ENCODE data around the gene GRK5. TPM values are rescaled to one million over a fixed set of nuclear protein-coding genes. Genes with fewer than 3 reads are reported as not detected.

Gene GRK5
- total RNA-seq, 1 experiment from 2014 or later: 0.82 TPM

- Mint-ChIP-seq H3K36me3 (ENCODE audit: insufficient read depth, unreplicated experiment) (no peaks in the 10 kb centered on the region), H3K4me1 (ENCODE audit: insufficient read depth, unreplicated experiment) (peaks cover 10% of the 10 kb centered on the region), H3K27ac (ENCODE audit: low read depth, unreplicated experiment) (no peak overlapping the region), H3K4me3 (ENCODE audit: unreplicated experiment) (no peak overlapping the region), H3K9me3 (ENCODE audit: unreplicated experiment) (no peaks in the 10 kb centered on the region), H3K27me3 (ENCODE audit: insufficient read depth, unreplicated experiment) (no peaks in the 10 kb centered on the region)
- DNase-seq (ENCODE audit: unreplicated experiment): no peak
- ChIA-PET POLR2A (interaction anchor here (0.6 kb wide), 1 partner anchor 290 kb away, joined by 3 read pairs; no protein-coding TSS in a partner anchor), CTCF (interaction anchor here (0.6 kb wide), 1 partner anchor 158 kb away, joined by 3 read pairs; no protein-coding TSS in a partner anchor)
- no peak for TF ChIP-seq CTCF (IDR thresholded peaks at IDR 0.05; ENCODE audit: unreplicated experiment)
- no TSS peak for BruUV-seq (replicated peaks)
- intact Hi-C loops (cut with micrococcal nuclease): no loop called here
Observed at GRCh38 chr10:119367841-119368549, 160.6 kb downstream of the GRK5 start.

DNA sequence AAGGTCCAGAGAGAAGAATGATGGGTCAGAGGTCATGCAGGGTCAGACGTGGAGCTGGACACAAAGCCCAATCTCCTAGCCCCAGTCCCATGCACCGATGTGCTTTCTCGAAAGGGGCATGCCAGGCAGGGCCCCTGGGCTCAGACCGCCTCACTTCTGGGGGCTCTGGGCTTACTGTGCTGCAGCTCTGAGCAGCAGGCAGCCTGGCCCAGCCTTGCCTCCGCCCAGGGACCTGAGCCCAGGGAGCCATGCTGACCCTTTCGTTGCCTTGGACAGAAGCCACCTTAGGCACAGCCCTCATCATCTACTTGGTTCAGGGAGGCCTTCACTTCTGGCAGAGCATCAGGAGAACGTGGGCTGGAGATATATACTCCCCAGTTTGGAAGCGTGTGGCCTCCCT is 161.2 kb downstream of the GRK5 start:
- Mint-ChIP-seq H3K4me1 (ENCODE audit: insufficient read depth, unreplicated experiment) (peaks cover 10% of the 10 kb centered on the region), H3K4me3 (ENCODE audit: unreplicated experiment) (no peak overlapping the region), H3K36me3 (ENCODE audit: insufficient read depth, unreplicated experiment) (no peaks in the 10 kb centered on the region), H3K27ac (ENCODE audit: low read depth, unreplicated experiment) (no peak overlapping the region), H3K27me3 (ENCODE audit: insufficient read depth, unreplicated experiment) (no peaks in the 10 kb centered on the region), H3K9me3 (ENCODE audit: unreplicated experiment) (no peaks in the 10 kb centered on the region)
- ChIA-PET CTCF (interaction anchor here (0.6 kb wide), 1 partner anchor 159 kb away, joined by 3 read pairs; no protein-coding TSS in a partner anchor), POLR2A (no interaction called here)
- no peak for TF ChIP-seq CTCF (IDR thresholded peaks at IDR 0.05; ENCODE audit: unreplicated experiment)
- no TSS peak for BruUV-seq (replicated peaks)
- DNase-seq (ENCODE audit: unreplicated experiment): no peak
- intact Hi-C loops (cut with micrococcal nuclease): no loop called here

DNA sequence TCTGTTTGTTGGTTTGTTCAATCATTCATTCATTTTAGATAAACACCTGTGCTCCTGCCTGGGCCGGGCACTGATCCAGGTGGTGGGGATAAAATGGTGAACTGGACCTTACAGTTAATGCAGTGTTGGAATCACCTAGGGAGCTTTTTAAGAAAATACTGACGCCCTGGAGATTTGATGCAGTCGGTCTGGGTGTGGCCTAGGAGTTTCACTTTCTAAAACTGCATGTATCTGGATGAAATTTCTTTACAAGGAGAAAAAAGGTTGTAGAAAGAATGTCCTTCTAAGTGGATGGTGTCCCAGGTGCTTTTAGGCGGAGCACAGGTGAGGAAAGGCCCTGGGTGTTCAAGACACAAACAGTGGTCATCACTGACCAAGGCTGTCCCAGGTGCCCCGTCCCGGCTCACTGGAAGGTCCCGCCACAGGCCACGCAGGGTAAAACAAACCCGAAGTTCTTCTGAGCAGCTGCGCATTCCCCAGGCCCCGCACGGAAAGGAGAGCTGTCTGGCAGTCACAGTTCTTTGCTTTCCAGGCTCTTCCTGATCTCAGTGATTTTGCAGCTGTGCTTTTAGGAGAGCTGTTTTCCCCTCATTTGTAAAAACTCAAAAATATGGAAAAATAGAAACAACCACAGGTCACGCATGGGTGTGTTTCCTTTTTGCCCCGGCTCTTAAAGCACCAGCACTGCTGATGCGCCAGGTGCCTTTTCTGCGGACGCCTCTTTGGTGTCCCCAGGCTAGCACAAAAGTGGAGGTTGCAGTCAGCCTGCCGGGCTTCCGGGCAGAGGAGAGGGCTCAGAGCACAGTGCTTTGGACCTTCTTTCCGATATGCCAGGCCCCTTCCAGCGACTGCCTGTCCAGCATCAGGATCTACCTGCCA is 161.9 kb downstream of the GRK5 start:
- no peak for DNase-seq (ENCODE audit: unreplicated experiment)
- BruUV-seq (replicated peaks): no TSS peak
- H3K9me3 Mint-ChIP-seq (ENCODE audit: unreplicated experiment): no peaks in the 10 kb centered on the region
- ChIA-PET CTCF (no interaction called here), POLR2A (no interaction called here)
- H3K4me1 Mint-ChIP-seq (ENCODE audit: insufficient read depth, unreplicated experiment): peaks cover 10% of the 10 kb centered on the region
- no peak overlapping the region for H3K27ac Mint-ChIP-seq (ENCODE audit: low read depth, unreplicated experiment)
- no peak for TF ChIP-seq CTCF (IDR thresholded peaks at IDR 0.05; ENCODE audit: unreplicated experiment)
- no peaks in the 10 kb centered on the region for H3K36me3 Mint-ChIP-seq (ENCODE audit: insufficient read depth, unreplicated experiment)
- H3K4me3 Mint-ChIP-seq (ENCODE audit: unreplicated experiment): no peak overlapping the region
- intact Hi-C loops (cut with micrococcal nuclease): no loop called here
- H3K27me3 Mint-ChIP-seq (ENCODE audit: insufficient read depth, unreplicated experiment): no peaks in the 10 kb centered on the region

DNA sequence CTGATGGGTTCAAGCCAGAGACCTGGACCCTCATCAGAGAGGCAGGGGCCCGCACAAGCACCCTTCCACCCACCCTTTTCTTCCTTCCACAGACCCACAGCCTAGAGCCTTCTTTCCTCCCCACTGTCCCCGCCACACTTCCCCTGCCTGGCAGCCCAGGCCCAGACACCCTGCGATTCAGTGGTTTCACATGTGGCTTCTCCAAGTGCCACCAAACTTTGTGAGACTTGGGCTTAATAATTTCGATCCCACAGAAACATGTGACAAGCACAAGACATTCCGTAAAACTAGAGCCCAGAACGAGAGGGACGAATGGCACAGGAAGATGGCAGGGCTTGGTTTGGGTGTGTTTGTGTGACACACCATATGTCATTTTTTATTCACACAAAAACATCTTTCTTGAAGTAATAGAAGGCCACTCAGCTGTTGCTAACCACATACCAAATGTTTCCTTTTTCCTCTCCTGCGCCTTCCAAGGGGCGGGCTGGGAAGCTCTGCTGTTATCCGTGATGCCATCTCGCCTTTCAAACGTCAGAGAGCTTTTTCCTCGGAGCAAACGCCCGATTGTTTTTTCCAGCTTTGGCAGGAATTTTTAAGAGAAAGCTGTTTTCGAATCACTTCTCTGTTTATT is 162.9 kb downstream of the GRK5 start:
- POLR2A ChIA-PET: no interaction called here
- peaks cover 11% of the 10 kb centered on the region for H3K4me1 Mint-ChIP-seq (ENCODE audit: insufficient read depth, unreplicated experiment)
- H3K36me3 Mint-ChIP-seq (ENCODE audit: insufficient read depth, unreplicated experiment): no peaks in the 10 kb centered on the region
- H3K4me3 Mint-ChIP-seq (ENCODE audit: unreplicated experiment): no peak overlapping the region
- H3K9me3 Mint-ChIP-seq (ENCODE audit: unreplicated experiment): no peaks in the 10 kb centered on the region
- CTCF ChIA-PET: interaction anchor here (0.6 kb wide), 1 partner anchor 160 kb away, joined by 6 read pairs; no protein-coding TSS in a partner anchor
- BruUV-seq (replicated peaks): no TSS peak
- no peak for DNase-seq (ENCODE audit: unreplicated experiment)
- TF ChIP-seq CTCF (IDR thresholded peaks at IDR 0.05; ENCODE audit: unreplicated experiment): no peak
- no peak overlapping the region for H3K27ac Mint-ChIP-seq (ENCODE audit: low read depth, unreplicated experiment)
- intact Hi-C loops (cut with micrococcal nuclease): no loop called here
- no peaks in the 10 kb centered on the region for H3K27me3 Mint-ChIP-seq (ENCODE audit: insufficient read depth, unreplicated experiment)
